HEK293 (cell line): ENCODE results near the gene KRTAP12-3.

ENCODE experiments used
- CTCF ChIA-PET: fragments of 350-600 bp; formaldehyde crosslinking; extraction: SDS; loops from one replicate; lab custom pipeline; 2021; ENCODE audit warnings: antibody characterized with exemption; lab: Yijun Ruan, JAX
- POLR2A ChIA-PET: fragments of 300-600 bp; formaldehyde crosslinking; extraction: SDS; loops from one replicate; lab custom pipeline; 2020; ENCODE audit warnings: antibody characterized with exemption, inconsistent platforms; lab: Yijun Ruan, JAX
- H3K27ac ChIP-seq: fragments of 200-500 bp; sonication (Bioruptor generic); 2 replicates; pipeline ENCODE4 v1.5.1; 2014; ENCODE audit warnings: low read depth, low read length, control low read depth, inconsistent platforms; ENCODE audit errors: extremely low read depth
- H3K36me3 ChIP-seq, 2 experiments: fragments of 200-500 bp in 1 of 2; sonication (Bioruptor generic) in 1 of 2; 1 replicate in 1 of 2; 2 replicates in 1 of 2; pipeline ENCODE4 v1.5.1; 2014 to 2017; ENCODE audit warnings: inconsistent platforms in 2 of 2, low read length in 2 of 2; ENCODE audit not compliant: control insufficient read depth in 2 of 2, insufficient read depth in 1 of 2
- H3K4me1 ChIP-seq: fragments of 200-500 bp; sonication (Bioruptor generic); 2 replicates; pipeline ENCODE4 v1.5.1; 2014; ENCODE audit warnings: mild to moderate bottlenecking, low read length, inconsistent platforms; ENCODE audit not compliant: control insufficient read depth, insufficient read depth
- H3K4me3 ChIP-seq: 2 replicates; pipeline ENCODE4 v1.5.1; 2011; ENCODE audit warnings: low read depth, mild to moderate bottlenecking, control low read depth, low read length, moderate library complexity
- H3K9me3 ChIP-seq: fragments of 200-500 bp; sonication (Bioruptor generic); 2 replicates; pipeline ENCODE4 v1.5.1; 2014; ENCODE audit warnings: low read depth, low read length, inconsistent platforms; ENCODE audit not compliant: control insufficient read depth, insufficient read depth
- GFI1B ChIP-seq: fragments of 450-650 bp; formaldehyde crosslinking; IDR thresholded peaks from 2 replicates; pipeline ENCODE4 v1.5.1; 2016; ENCODE audit warnings: missing biosample characterization, missing genetic modification characterization
- GLIS1 ChIP-seq: fragments of 450-650 bp; formaldehyde crosslinking; IDR thresholded peaks from 2 replicates; pipeline ENCODE4 v1.5.1; 2016; ENCODE audit warnings: missing biosample characterization, missing genetic modification characterization
- SCRT2 ChIP-seq: fragments of 450-650 bp; formaldehyde crosslinking; IDR thresholded peaks from 2 replicates; pipeline ENCODE4 v1.5.1; 2016; ENCODE audit warnings: missing biosample characterization, missing genetic modification characterization
- SP3 ChIP-seq: fragments of 450-650 bp; formaldehyde crosslinking; IDR thresholded peaks from 2 replicates; pipeline ENCODE4 v1.5.1; 2016; ENCODE audit warnings: missing biosample characterization, missing genetic modification characterization
- ZBTB21 ChIP-seq: fragments of 450-650 bp; formaldehyde crosslinking; IDR thresholded peaks from 2 replicates; pipeline ENCODE4 v1.5.1; 2017; ENCODE audit warnings: missing biosample characterization, missing genetic modification characterization
- ZFP3 ChIP-seq: fragments of 450-650 bp; formaldehyde crosslinking; IDR thresholded peaks from 2 replicates; pipeline ENCODE4 v1.5.1; 2016; ENCODE audit warnings: low read depth, missing biosample characterization, missing genetic modification characterization
- ZFP41 ChIP-seq: fragments of 450-650 bp; formaldehyde crosslinking; IDR thresholded peaks from 2 replicates; pipeline ENCODE4 v1.5.1; 2016; ENCODE audit warnings: missing biosample characterization, missing genetic modification characterization, borderline replicate concordance
- ZIC2 ChIP-seq: fragments of 450-650 bp; formaldehyde crosslinking; IDR thresholded peaks from 2 replicates; pipeline ENCODE4 v1.5.1; 2016; ENCODE audit warnings: missing biosample characterization, missing genetic modification characterization
- ZNF324 ChIP-seq: fragments of 450-650 bp; formaldehyde crosslinking; IDR thresholded peaks from 2 replicates; pipeline ENCODE4 v1.5.1; 2016; ENCODE audit warnings: missing biosample characterization, missing genetic modification characterization
- ZNF416 ChIP-seq: fragments of 450-650 bp; formaldehyde crosslinking; IDR thresholded peaks from 2 replicates; pipeline ENCODE4 v1.5.1; 2016; ENCODE audit warnings: missing biosample characterization, missing genetic modification characterization
- ZNF473 ChIP-seq: fragments of 450-650 bp; formaldehyde crosslinking; IDR thresholded peaks from 2 replicates; pipeline ENCODE4 v1.5.1; 2017; ENCODE audit warnings: missing biosample characterization, missing genetic modification characterization
- ZNF544 ChIP-seq: fragments of 450-650 bp; formaldehyde crosslinking; IDR thresholded peaks from 2 replicates; pipeline ENCODE4 v1.5.0; 2017; ENCODE audit warnings: missing biosample characterization, missing genetic modification characterization
- ZNF548 ChIP-seq: fragments of 450-650 bp; formaldehyde crosslinking; IDR thresholded peaks from 2 replicates; pipeline ENCODE4 v1.5.1; 2016; ENCODE audit warnings: missing biosample characterization, missing genetic modification characterization
- ZNF660 ChIP-seq: fragments of 450-650 bp; IDR thresholded peaks from 2 replicates; pipeline ENCODE4 v1.5.1; 2018; ENCODE audit warnings: missing biosample characterization, mild to moderate bottlenecking, missing genetic modification characterization
- ZNF670 ChIP-seq: fragments of 450-650 bp; formaldehyde crosslinking; IDR thresholded peaks from 2 replicates; pipeline ENCODE4 v1.5.1; 2016; ENCODE audit warnings: missing biosample characterization, missing genetic modification characterization, low read depth
- ZNF776 ChIP-seq: fragments of 450-650 bp; formaldehyde crosslinking; IDR thresholded peaks from 2 replicates; pipeline ENCODE4 v1.5.0; 2017; ENCODE audit warnings: missing biosample characterization, missing genetic modification characterization, borderline replicate concordance
- TF ChIP-seq, protein P1 (sequence below): fragments of 450-650 bp; formaldehyde crosslinking; IDR thresholded peaks from 2 replicates; pipeline ENCODE4 v1.5.1; 2016; ENCODE audit warnings: missing biosample characterization, missing genetic modification characterization
- TF ChIP-seq, protein P2 (sequence below): fragments of 450-650 bp; formaldehyde crosslinking; IDR thresholded peaks from 2 replicates; pipeline ENCODE4 v1.5.1; 2016; ENCODE audit warnings: missing biosample characterization, missing genetic modification characterization, borderline replicate concordance
- TF ChIP-seq, protein P3 (sequence below): fragments of 450-650 bp; formaldehyde crosslinking; IDR thresholded peaks from 2 replicates; pipeline ENCODE4 v1.5.1; 2016; ENCODE audit warnings: missing biosample characterization, missing genetic modification characterization

The KRTAP12-3 gene

DNA sequence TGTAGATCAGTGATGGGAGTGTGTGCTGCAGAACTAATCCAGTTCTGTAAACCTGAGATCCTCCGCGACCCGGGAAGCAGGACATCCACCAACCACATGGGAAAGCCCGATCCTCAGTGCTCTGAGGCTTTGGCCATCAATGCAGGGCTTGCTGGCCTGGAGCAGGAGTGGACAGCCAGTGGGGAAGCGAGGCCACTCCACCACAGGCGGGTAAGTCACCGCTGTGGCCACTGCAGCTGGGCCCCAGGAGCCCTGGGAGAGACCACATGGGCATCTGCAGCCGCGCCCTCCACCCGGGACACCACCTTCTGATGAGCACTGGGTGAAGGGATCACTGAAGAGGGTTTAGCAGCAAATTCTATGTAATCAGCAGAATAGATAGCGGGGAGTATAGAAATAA lies 23.4 kb downstream of the KRTAP12-3 start:
- ChIA-PET CTCF (interaction anchor here (0.7 kb wide), 1 partner anchor 80 kb away, joined by 4 read pairs; no protein-coding TSS in a partner anchor), POLR2A (no interaction called here)
- Histone ChIP-seq H3K4me1 (no peaks in the 10 kb centered on the region), H3K36me3 (no peaks in the 10 kb centered on the region), H3K9me3 (no peaks in the 10 kb centered on the region), H3K4me3 (no peak overlapping the region), H3K27ac (no peak overlapping the region)
- TF ChIP-seq ZBTB21 (tag by site-specific recombination) = no peak

DNA sequence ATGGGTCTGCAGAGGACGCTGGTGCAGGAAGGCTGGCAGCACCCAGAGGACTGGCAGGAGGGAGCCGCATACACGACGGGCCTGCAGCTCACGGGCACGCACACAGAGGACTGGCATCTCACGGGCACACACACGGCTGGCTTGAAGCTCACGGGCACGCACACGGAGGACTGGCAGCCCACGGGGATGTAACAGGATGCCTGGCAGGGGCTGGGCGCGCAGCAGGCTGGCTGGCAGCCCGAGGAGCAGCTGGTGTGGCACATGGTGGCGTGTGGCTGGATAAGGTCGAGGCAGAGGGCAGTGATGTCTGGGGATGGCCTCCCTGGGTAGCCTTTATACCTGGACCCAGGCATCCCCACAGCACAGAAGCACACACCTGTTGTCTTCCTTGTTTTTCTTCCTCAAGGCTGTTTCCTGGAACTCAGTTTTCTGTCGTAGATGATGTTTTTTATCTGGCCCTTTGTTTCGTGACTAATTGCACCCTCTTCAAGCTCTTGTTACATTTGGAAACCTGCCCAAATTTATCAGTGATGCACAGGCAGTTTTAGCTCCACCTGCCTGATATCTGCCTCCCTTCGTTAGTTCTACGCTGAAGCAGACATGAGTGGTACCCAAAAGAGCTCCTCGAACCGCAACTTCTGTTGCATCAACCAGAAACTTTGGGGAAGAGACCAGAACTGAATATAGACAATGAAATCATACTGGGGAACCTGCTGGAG lies 24.3 kb downstream of the KRTAP12-3 start, which contains the start of gene KRTAP12-1:
Gene KRTAP12-1, minus strand, starts transcription at position 303 of the 719 bp plus-strand sequence. Its CDS starts 40 bp downstream, at position 263.
- ChIA-PET CTCF (interaction anchor here (0.6 to 1.2 kb wide), 4 partner anchors 60 to 560 kb away, joined by 3 to 4 read pairs (median 4); no protein-coding TSS in a partner anchor), POLR2A (no interaction called here)
- Histone ChIP-seq H3K36me3 (no peaks in the 10 kb centered on the region), H3K9me3 (no peaks in the 10 kb centered on the region), H3K4me3 (no peak within 1 kb of the TSS), H3K4me1 (no peaks in the 10 kb centered on the region), H3K27ac (no peak within 1 kb of the TSS)
- peak; percentile 66 for TF ChIP-seq SCRT2 (tag by site-specific recombination)
- no peak for TF ChIP-seq ZIC2 (tag by site-specific recombination)

DNA sequence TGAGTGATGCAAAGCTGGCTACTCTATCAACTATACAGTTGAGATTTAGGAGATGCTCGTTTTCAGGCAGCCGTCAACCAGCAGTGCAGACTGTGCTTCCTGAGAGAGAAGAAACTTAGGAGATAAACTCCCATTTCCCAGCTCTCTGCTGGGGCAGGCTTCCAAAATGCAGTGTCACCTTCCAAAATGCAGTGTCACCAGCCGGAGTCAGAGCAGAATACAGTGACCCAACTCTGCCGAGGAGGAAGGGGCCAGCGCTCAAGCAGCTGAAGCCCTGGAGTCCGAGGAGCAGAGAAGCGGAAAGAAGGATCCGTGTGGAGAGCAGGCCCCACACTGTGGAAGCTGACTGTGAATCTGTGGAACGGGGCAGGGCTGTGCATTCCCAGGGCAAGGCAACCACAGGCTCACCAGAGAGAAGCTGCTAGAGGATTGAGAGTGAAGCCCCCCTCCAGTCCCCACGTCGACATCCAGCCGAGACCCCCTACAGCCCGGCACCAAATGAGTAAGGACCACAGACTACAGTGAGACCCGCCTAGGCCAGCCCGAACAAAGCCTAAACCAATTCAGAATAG lies 24.9 kb downstream of the KRTAP12-3 start:
- TF ChIP-seq ZNF548 (tag by site-specific recombination) (no peak), GFI1B (tag by site-specific recombination) (no peak), ZNF416 (tag by site-specific recombination) (no peak), ZNF660 (tag by site-specific recombination) (no peak), ZNF324 (tag by site-specific recombination) (no peak), GLIS1 (tag by site-specific recombination) (no peak), SP3 (tag by site-specific recombination) (no peak), ZFP41 (tag by site-specific recombination) (no peak)
- TF ChIP-seq, protein P1, sequence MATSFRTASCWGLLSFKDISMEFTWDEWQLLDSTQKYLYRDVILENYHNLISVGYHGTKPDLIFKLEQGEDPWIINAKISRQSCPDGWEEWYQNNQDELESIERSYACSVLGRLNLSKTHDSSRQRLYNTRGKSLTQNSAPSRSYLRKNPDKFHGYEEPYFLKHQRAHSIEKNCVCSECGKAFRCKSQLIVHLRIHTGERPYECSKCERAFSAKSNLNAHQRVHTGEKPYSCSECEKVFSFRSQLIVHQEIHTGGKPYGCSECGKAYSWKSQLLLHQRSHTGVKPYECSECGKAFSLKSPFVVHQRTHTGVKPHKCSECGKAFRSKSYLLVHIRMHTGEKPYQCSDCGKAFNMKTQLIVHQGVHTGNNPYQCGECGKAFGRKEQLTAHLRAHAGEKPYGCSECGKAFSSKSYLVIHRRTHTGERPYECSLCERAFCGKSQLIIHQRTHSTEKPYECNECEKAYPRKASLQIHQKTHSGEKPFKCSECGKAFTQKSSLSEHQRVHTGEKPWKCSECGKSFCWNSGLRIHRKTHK (tag by site-specific recombination) = no peak
- POLR2A ChIA-PET = no interaction called here
- H3K27ac ChIP-seq = no peak overlapping the region
- no peak overlapping the region for H3K4me3 ChIP-seq
- CTCF ChIA-PET = interaction anchor here (0.6 to 1.2 kb wide), 3 partner anchors 59 to 560 kb away, joined by 3 to 4 read pairs (median 3); no protein-coding TSS in a partner anchor
- no peaks in the 10 kb centered on the region for H3K36me3 ChIP-seq
- H3K4me1 ChIP-seq = no peaks in the 10 kb centered on the region
- no peaks in the 10 kb centered on the region for H3K9me3 ChIP-seq

DNA sequence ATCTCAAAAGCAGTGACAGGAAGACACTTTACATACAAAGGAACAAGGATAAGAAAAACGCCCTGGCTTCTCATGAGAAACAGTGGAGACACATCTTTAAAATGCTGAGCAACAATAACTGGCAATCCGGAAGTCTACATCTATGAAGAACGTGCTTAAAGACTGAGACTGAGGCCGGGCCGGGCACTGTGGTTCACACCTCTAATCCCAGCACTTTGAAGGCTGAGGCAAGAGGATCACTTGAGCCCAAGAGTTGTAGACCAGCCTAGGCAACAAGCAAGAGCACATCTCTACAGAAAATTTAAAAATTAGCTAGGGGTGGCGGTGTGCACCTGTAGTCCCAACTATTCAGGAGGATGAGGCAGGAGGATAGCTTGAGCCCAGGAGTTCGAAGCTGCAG lies 26.3 kb downstream of the KRTAP12-3 start:
- H3K9me3 ChIP-seq = no peaks in the 10 kb centered on the region
- CTCF ChIA-PET = no interaction called here
- H3K36me3 ChIP-seq = no peaks in the 10 kb centered on the region
- POLR2A ChIA-PET = interaction anchor here (0.6 kb wide), 1 partner anchor 236 kb away, joined by 8 read pairs; no protein-coding TSS in a partner anchor
- no peak overlapping the region for H3K4me3 ChIP-seq
- H3K4me1 ChIP-seq = no peaks in the 10 kb centered on the region
- H3K27ac ChIP-seq = no peak overlapping the region
- TF ChIP-seq ZNF544 (tag by site-specific recombination) (no peak), ZNF473 (tag by site-specific recombination) (no peak), ZNF776 (no peak), ZFP41 (tag by site-specific recombination) (no peak), ZNF670 (tag by site-specific recombination) (no peak), ZFP3 (tag by site-specific recombination) (no peak)
- TF ChIP-seq, protein P2, sequence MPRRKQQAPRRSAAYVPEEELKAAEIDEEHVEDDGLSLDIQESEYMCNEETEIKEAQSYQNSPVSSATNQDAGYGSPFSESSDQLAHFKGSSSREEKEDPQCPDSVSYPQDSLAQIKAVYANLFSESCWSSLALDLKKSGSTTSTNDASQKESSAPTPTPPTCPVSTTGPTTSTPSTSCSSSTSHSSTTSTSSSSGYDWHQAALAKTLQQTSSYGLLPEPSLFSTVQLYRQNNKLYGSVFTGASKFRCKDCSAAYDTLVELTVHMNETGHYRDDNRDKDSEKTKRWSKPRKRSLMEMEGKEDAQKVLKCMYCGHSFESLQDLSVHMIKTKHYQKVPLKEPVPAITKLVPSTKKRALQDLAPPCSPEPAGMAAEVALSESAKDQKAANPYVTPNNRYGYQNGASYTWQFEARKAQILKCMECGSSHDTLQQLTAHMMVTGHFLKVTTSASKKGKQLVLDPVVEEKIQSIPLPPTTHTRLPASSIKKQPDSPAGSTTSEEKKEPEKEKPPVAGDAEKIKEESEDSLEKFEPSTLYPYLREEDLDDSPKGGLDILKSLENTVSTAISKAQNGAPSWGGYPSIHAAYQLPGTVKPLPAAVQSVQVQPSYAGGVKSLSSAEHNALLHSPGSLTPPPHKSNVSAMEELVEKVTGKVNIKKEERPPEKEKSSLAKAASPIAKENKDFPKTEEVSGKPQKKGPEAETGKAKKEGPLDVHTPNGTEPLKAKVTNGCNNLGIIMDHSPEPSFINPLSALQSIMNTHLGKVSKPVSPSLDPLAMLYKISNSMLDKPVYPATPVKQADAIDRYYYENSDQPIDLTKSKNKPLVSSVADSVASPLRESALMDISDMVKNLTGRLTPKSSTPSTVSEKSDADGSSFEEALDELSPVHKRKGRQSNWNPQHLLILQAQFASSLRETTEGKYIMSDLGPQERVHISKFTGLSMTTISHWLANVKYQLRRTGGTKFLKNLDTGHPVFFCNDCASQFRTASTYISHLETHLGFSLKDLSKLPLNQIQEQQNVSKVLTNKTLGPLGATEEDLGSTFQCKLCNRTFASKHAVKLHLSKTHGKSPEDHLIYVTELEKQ = no peak
- TF ChIP-seq, protein P3, sequence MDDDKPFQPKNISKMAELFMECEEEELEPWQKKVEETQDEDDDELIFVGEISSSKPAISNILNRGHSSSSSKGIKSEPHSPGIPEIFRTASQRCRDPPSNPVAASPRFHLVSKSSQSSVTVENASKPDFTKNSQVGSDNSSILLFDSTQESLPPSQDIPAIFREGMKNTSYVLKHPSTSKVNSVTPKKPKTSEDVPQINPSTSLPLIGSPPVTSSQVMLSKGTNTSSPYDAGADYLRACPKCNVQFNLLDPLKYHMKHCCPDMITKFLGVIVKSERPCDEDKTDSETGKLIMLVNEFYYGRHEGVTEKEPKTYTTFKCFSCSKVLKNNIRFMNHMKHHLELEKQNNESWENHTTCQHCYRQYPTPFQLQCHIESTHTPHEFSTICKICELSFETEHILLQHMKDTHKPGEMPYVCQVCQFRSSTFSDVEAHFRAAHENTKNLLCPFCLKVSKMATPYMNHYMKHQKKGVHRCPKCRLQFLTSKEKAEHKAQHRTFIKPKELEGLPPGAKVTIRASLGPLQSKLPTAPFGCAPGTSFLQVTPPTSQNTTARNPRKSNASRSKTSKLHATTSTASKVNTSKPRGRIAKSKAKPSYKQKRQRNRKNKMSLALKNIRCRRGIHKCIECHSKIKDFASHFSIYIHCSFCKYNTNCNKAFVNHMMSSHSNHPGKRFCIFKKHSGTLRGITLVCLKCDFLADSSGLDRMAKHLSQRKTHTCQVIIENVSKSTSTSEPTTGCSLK (tag by site-specific recombination) = no peak
